Measurements from ENCODE around the gene SLC13A4.

DNA sequence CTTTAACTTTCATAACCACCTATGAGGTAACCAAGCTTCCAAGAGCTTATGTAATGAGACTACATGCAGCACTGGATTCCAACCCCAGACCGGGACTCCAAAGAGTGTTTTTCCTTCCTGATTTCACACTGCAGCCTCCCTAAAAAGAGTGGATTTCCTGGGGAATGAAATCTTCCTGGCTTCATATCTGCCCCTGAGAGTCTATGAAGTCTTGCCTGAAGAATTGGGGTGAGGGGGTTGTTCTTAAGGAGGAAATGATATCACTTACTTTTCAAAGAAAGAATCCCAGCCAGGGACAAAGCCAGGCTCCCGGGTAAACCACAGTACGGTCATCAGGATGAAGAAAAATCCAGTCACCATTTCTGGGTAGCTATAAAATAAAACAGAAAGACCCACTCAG, 35.9 kb downstream of the SLC13A4 start:
- TF ChIP-seq REST (tag by site-specific recombination; IDR thresholded peaks at IDR 0.05) (no peak), ZNF776 (tag by site-specific recombination; IDR thresholded peaks at IDR 0.05; ENCODE audit: borderline replicate concordance) (no peak), ZBTB48 (tag by site-specific recombination; IDR thresholded peaks at IDR 0.05) (no peak), CTCF (tag by site-specific recombination; IDR thresholded peaks at IDR 0.05) (no peak), ZNF2 (tag by site-specific recombination; IDR thresholded peaks at IDR 0.05) (no peak), IKZF3 (tag by site-specific recombination; IDR thresholded peaks at IDR 0.05) (no peak), MZF1 (tag by site-specific recombination; IDR thresholded peaks at IDR 0.05; ENCODE audit: borderline replicate concordance) (no peak), MYNN (tag by site-specific recombination; IDR thresholded peaks at IDR 0.05; ENCODE audit: borderline replicate concordance) (no peak), ZNF701 (tag by site-specific recombination; IDR thresholded peaks at IDR 0.05) (no peak), ELK4 (IDR thresholded peaks at IDR 0.05; ENCODE audit: borderline replicate concordance, low read depth, low read length) (no peak), ZNF175 (tag by site-specific recombination; IDR thresholded peaks at IDR 0.05) (no peak)
